NB4 (cell line): ENCODE data around the gene RBM20.

Experiments
- CTCF ChIP-seq: IDR thresholded peaks from one replicate; pipeline ENCODE4 v1.5.1; 2012; ENCODE audit warnings: low read depth, low read length
- TF ChIP-seq, protein P1 (sequence below): IDR thresholded peaks from 2 replicates; pipeline ENCODE4 v1.6.1; 2011; ENCODE audit warnings: low read depth, low read length

GRCh38 chr10:110676016-110676415 lies 31.9 kb downstream of the RBM20 start:
- no peak for TF ChIP-seq CTCF
- TF ChIP-seq, protein P1, sequence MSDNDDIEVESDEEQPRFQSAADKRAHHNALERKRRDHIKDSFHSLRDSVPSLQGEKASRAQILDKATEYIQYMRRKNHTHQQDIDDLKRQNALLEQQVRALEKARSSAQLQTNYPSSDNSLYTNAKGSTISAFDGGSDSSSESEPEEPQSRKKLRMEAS = no peak
